ENCODE data around the gene PXMP4. TPM values are rescaled to one million over a fixed set of nuclear protein-coding genes. Genes with fewer than 3 reads are reported as not detected.

PXMP4 gene, protein sequence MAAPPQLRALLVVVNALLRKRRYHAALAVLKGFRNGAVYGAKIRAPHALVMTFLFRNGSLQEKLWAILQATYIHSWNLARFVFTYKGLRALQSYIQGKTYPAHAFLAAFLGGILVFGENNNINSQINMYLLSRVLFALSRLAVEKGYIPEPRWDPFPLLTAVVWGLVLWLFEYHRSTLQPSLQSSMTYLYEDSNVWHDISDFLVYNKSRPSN
- 10 to 100 TPM; 11.9 to 47.4 (median 23.7) TPM for total RNA-seq
- 10 to 100 TPM in 2 of 3 donors, 1 to 10 TPM in 1; 6.8 to 19.0 (median 16.3) TPM for polyA plus RNA-seq
- long read RNA-seq, donor 1, full-length matches to known transcripts, result 12 of 12 reads
- long read RNA-seq, donor 1, partial matches to known transcripts, result 0 of 12 reads
- long read RNA-seq, donor 1, other reads (novel, unspliced or antisense), result 0 of 12 reads
- long read RNA-seq, donor 2, full-length matches to known transcripts, result 3 of 3 reads
- long read RNA-seq, donor 2, partial matches to known transcripts, result 0 of 3 reads
- long read RNA-seq, donor 2, other reads (novel, unspliced or antisense), result 0 of 3 reads
- long read RNA-seq, donor 3, full-length matches to known transcripts, result 4 of 4 reads
- long read RNA-seq, donor 3, partial matches to known transcripts, result 0 of 4 reads
- long read RNA-seq, donor 3, other reads (novel, unspliced or antisense), result 0 of 4 reads
- long read RNA-seq, donor 4, full-length matches to known transcripts, result 20 of 23 reads
- long read RNA-seq, donor 4, partial matches to known transcripts, result 0 of 23 reads
- long read RNA-seq, donor 4, other reads (novel, unspliced or antisense), result 3 of 23 reads
- long read RNA-seq, donor 5, full-length matches to known transcripts, result 21 of 28 reads
- long read RNA-seq, donor 5, partial matches to known transcripts, result 1 of 28 reads
- long read RNA-seq, donor 5, other reads (novel, unspliced or antisense), result 6 of 28 reads
- long read RNA-seq, donor 6, full-length matches to known transcripts, result 15 of 20 reads
- long read RNA-seq, donor 6, partial matches to known transcripts, result 1 of 20 reads
- long read RNA-seq, donor 6, other reads (novel, unspliced or antisense), result 4 of 20 reads
- long read RNA-seq, donor 7, partial matches to known transcripts, result 0 of 1 reads
- long read RNA-seq, donor 7, other reads (novel, unspliced or antisense), result 0 of 1 reads
- long read RNA-seq, donor 8, full-length matches to known transcripts, result 5 of 5 reads
- long read RNA-seq, donor 8, partial matches to known transcripts, result 0 of 5 reads
- long read RNA-seq, donor 8, other reads (novel, unspliced or antisense), result 0 of 5 reads
- long read RNA-seq, donor 9, full-length matches to known transcripts, result 7 of 7 reads
- long read RNA-seq, donor 9, partial matches to known transcripts, result 0 of 7 reads
- long read RNA-seq, donor 9, other reads (novel, unspliced or antisense), result 0 of 7 reads
- long read RNA-seq, donor 10, full-length matches to known transcripts, result 1 of 1 reads
- long read RNA-seq, donor 10, partial matches to known transcripts, result 0 of 1 reads
- long read RNA-seq, donor 10, other reads (novel, unspliced or antisense), result 0 of 1 reads

DNA sequence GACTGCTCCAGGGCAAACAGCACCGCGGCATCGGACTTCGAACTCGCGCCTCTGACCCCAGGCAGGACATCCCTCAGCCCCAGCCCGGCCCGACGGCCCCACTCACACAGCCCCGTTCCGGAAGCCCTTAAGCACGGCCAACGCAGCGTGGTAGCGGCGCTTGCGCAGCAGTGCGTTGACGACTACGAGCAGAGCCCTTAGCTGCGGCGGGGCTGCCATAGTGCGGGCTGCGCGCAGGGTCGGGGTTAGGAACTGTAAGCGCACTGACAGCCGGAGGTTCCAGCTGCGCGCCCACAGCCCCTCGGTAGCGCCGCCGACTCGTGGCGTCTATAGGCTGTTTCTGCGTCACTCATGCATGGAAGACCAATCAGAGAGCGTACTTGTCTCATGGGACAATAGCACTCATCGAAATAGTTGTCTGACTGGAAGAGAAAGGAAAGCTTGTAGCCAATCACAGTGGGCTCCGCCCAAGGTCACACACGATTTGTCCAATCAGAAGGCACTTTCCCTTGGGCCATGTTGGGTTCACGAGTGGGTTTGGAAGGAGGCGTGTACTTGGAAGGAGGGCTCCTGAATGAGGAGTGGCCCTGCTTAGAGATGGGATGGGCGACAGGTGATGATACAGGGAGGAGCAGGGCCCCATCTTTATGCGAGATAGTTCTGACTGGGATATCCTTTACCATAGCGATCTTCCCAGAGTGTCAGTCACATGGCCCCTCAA lies at the start of gene PXMP4:
Gene PXMP4 (minus strand): TSS at position 322 of the 721 bp plus-strand sequence. CDS start 103 bp downstream, at position 219.
- intact Hi-C loops (cut with DNase I), result loop anchor here in 1 of 2 donors (5.0 kb wide), 1 partner anchor 38 kb away; no protein-coding TSS in a partner anchor
- 3 to 5% (median 4%) methylated on average over 10 to 46 of the region's 46 CpGs for WGBS, 4 donors
- peak; percentile 91 to 99 (median 94) for DNase-seq
- Histone ChIP-seq H3K9me3 (replicated peaks in 1 of 3) (no peaks in the 10 kb centered on the region), H3K27me3 (no peaks in the 10 kb centered on the region), H3K36me3 (replicated peaks in 1 of 2) (no peaks in the 10 kb centered on the region), H3K4me1 (replicated peaks in 1 of 2) (peaks cover 8 to 28% of the 10 kb centered on the region in 2 donors), H3K27ac (peak within 1 kb of the TSS; percentile 9 to 84 (median 69)), H3K4me3 (peak within 1 kb of the TSS; percentile 22 to 98 (median 54))
- TF ChIP-seq, protein P1, sequence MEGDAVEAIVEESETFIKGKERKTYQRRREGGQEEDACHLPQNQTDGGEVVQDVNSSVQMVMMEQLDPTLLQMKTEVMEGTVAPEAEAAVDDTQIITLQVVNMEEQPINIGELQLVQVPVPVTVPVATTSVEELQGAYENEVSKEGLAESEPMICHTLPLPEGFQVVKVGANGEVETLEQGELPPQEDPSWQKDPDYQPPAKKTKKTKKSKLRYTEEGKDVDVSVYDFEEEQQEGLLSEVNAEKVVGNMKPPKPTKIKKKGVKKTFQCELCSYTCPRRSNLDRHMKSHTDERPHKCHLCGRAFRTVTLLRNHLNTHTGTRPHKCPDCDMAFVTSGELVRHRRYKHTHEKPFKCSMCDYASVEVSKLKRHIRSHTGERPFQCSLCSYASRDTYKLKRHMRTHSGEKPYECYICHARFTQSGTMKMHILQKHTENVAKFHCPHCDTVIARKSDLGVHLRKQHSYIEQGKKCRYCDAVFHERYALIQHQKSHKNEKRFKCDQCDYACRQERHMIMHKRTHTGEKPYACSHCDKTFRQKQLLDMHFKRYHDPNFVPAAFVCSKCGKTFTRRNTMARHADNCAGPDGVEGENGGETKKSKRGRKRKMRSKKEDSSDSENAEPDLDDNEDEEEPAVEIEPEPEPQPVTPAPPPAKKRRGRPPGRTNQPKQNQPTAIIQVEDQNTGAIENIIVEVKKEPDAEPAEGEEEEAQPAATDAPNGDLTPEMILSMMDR (IDR thresholded peaks at IDR 0.05), result no peak
- TF ChIP-seq POLR2A (IDR thresholded peaks at IDR 0.05), result peak in 1 of 2 donors; percentile 70

DNA sequence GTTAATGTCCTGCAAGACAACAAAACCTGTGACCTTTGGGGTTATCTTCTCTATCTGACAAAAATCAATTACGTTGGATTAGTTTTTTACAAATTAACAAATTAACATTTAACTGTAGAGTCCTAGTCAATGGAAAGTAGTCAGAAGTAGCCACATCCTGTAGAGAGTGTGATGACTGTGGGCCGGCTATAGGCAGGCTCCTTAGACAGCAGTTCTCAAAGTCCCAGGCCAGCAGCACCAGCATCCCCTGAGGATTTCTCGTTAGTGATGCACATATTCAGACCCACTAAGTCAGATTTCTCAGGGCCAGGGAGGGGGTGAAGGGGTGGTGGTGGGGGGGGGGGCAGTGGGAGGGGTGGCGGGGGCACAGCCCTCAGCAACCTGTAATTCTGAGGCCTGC lies 48.9 kb upstream of the PXMP4 start:
- TF ChIP-seq, protein P1 (IDR thresholded peaks at IDR 0.05), result no peak
- TF ChIP-seq POLR2A (IDR thresholded peaks at IDR 0.05), result no peak
- Histone ChIP-seq H3K27me3 (no peaks in the 10 kb centered on the region), H3K4me1 (replicated peaks in 1 of 2) (no peaks in the 10 kb centered on the region), H3K9me3 (replicated peaks in 1 of 3) (no peaks in the 10 kb centered on the region), H3K4me3 (no peak overlapping the region), H3K27ac (no peak overlapping the region), H3K36me3 (replicated peaks in 1 of 2) (peaks cover 0 to 3% of the 10 kb centered on the region in 2 donors)
- DNase-seq, result no peak
- WGBS, 4 donors, result 89 to 91% (median 90%) methylated on average over 4 of the region's 4 CpGs
- intact Hi-C loops (cut with DNase I), result no loop called here

DNA sequence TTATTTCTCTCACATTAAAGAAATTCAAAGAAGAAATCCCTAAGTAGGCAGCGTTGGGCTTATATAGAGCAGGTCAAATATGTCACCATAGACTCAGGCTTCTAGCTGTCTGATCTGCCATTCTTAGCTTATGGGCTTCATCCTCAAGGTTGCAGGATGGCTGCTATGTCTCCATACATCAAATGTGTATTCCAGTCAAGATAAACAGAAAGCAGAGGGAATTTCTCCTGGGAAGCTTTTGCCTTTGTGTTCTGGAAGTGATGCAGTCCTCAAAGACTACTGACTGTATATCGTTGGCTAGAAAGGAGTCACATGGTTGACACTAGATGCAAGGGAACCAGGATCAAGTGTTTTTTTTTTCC lies 47.6 kb upstream of the PXMP4 start:
- Histone ChIP-seq H3K36me3 (replicated peaks in 1 of 2) (peaks cover 0 to 3% of the 10 kb centered on the region in 2 donors), H3K4me1 (replicated peaks in 1 of 2) (no peaks in the 10 kb centered on the region), H3K4me3 (no peak overlapping the region), H3K27ac (no peak overlapping the region), H3K27me3 (no peaks in the 10 kb centered on the region), H3K9me3 (replicated peaks in 1 of 3) (no peaks in the 10 kb centered on the region)
- TF ChIP-seq, protein P1 (IDR thresholded peaks at IDR 0.05), result no peak
- no peak for TF ChIP-seq POLR2A (IDR thresholded peaks at IDR 0.05)
- intact Hi-C loops (cut with DNase I), result no loop called here
- no peak for DNase-seq
- 94 to 100% (median 99%) methylated on average over 2 of the region's 2 CpGs for WGBS, 4 donors

Data from adrenal gland (tissue), 19 donors.